ENCODE measurements around the gene TRPV2. TPM values are rescaled to one million over a fixed set of nuclear protein-coding genes. Genes with fewer than 3 reads are reported as not detected.

Gene TRPV2
- 4.0 and 7.9 TPM in 2 replicates for polyA plus RNA-seq (2011; rRNA removed)
- polyA minus RNA-seq (2011; rRNA and poly(A)+ RNA removed), result 5.9 and 15.0 TPM in 2 replicates

- DNase-seq (ENCODE audit: low read depth), result no peak
- Histone ChIP-seq H3K27me3 (ENCODE audit: control insufficient read depth, insufficient read depth, low read length) (no peaks in the 10 kb centered on the region), H3K36me3 (ENCODE audit: control insufficient read depth, insufficient read depth, low read length) (no peaks in the 10 kb centered on the region), H3K4me3 (ENCODE audit: low read depth, low read length) (peak within 1 kb of the TSS; percentile 32)
- 0 out of 2 replicates have a peak, but pooled peaks have one; percentile 7 for TF ChIP-seq CTCF (IDR thresholded peaks at IDR 0.05; ENCODE audit: insufficient read depth, low read depth, low read length)
- POLR2A ChIA-PET, result interaction anchor here (0.5 kb wide), 1 partner anchor 188 kb away, joined by 4 read pairs; no protein-coding TSS in a partner anchor
- CTCF ChIA-PET, result interaction anchor here (0.8 to 2.1 kb wide), 2 partner anchors 52 to 53 kb away, joined by 4 read pairs; no protein-coding TSS in a partner anchor
These were observed at the start of gene TRPV2 for GRCh38 chr17:16415031-16415924. TSS of gene TRPV2 (plus strand) at chr17:16415571. CDS start at chr17:16417669, 2,098 bp downstream.

- POLR2A ChIA-PET, result no interaction called here
- DNase-seq (ENCODE audit: low read depth), result no peak
- Histone ChIP-seq H3K4me3 (ENCODE audit: low read depth, low read length) (no peak overlapping the region), H3K36me3 (ENCODE audit: control insufficient read depth, insufficient read depth, low read length) (no peaks in the 10 kb centered on the region), H3K27me3 (ENCODE audit: control insufficient read depth, insufficient read depth, low read length) (no peaks in the 10 kb centered on the region)
- no peak for TF ChIP-seq CTCF (IDR thresholded peaks at IDR 0.05; ENCODE audit: insufficient read depth, low read depth, low read length)
- CTCF ChIA-PET, result interaction anchor here (9.2 kb wide), 1 partner anchor 6 kb away, joined by 89 read pairs; no protein-coding TSS in a partner anchor
These were observed 43.6 kb upstream of the TRPV2 start for GRCh38 chr17:16371742-16372141.

- no peaks in the 10 kb centered on the region for H3K36me3 ChIP-seq (ENCODE audit: control insufficient read depth, insufficient read depth, low read length)
- H3K27me3 ChIP-seq (ENCODE audit: control insufficient read depth, insufficient read depth, low read length), result no peaks in the 10 kb centered on the region
- CTCF ChIA-PET, result interaction anchor here (1.6 to 9.2 kb wide), 2 partner anchors 9 to 146 kb away, joined by 3 to 89 read pairs; no protein-coding TSS in a partner anchor
- peak; percentile 41 for DNase-seq (ENCODE audit: low read depth)
- H3K4me3 ChIP-seq (ENCODE audit: low read depth, low read length), result no peak overlapping the region
- TF ChIP-seq CTCF (IDR thresholded peaks at IDR 0.05; ENCODE audit: insufficient read depth, low read depth, low read length), result no peak
- POLR2A ChIA-PET, result no interaction called here
These were observed 41.0 kb upstream of the TRPV2 start for GRCh38 chr17:16374146-16374938.

GRCh38 chr17:16377941-16378341 is 37.4 kb upstream of the TRPV2 start:
- TF ChIP-seq CTCF (IDR thresholded peaks at IDR 0.05; ENCODE audit: insufficient read depth, low read depth, low read length), result no peak
- Histone ChIP-seq H3K4me3 (ENCODE audit: low read depth, low read length) (no peak overlapping the region), H3K36me3 (ENCODE audit: control insufficient read depth, insufficient read depth, low read length) (peaks cover 4% of the 10 kb centered on the region), H3K27me3 (ENCODE audit: control insufficient read depth, insufficient read depth, low read length) (no peaks in the 10 kb centered on the region)
- CTCF ChIA-PET, result interaction anchor here (0.7 to 9.2 kb wide), 3 partner anchors 12 to 143 kb away, joined by 3 to 89 read pairs (median 3); no protein-coding TSS in a partner anchor
- no peak for DNase-seq (ENCODE audit: low read depth)
- POLR2A ChIA-PET, result no interaction called here

All from BJ (cell line).